Mucosa of rectum (tissue), 2 donors: Measurements from ENCODE around the gene C4orf36.

Experiments used
- H3K27ac ChIP-seq, 2 donors: one replicate each; pipeline ENCODE4 v1.7.0; 2013; ENCODE audit warnings: inconsistent platforms in 2 of 2, low read depth in 2 of 2, low read length in 2 of 2
- H3K27me3 ChIP-seq, 2 donors: one replicate each; pipeline ENCODE4 v1.7.0; 2013; ENCODE audit warnings: low read length in 2 of 2; ENCODE audit not compliant: control insufficient read depth in 2 of 2, insufficient read depth in 2 of 2
- H3K36me3 ChIP-seq, 2 donors: one replicate each; pipeline ENCODE4 v1.7.0; 2013; ENCODE audit warnings: low read length in 2 of 2; ENCODE audit not compliant: control insufficient read depth in 2 of 2, insufficient read depth in 2 of 2
- H3K4me1 ChIP-seq, 2 donors: one replicate each; pipeline ENCODE4 v1.7.0; 2013; ENCODE audit warnings: low read length in 2 of 2, mild to moderate bottlenecking in 1 of 2; ENCODE audit not compliant: control insufficient read depth in 2 of 2, insufficient read depth in 2 of 2
- H3K4me3 ChIP-seq, 2 donors: one replicate each; pipeline ENCODE4 v1.7.0; 2013; ENCODE audit warnings: low read length in 2 of 2
- H3K9ac ChIP-seq, 2 donors: one replicate each; pipeline ENCODE4 v1.7.0; 2013; ENCODE audit warnings: low read length in 2 of 2, low read depth in 1 of 2, mild to moderate bottlenecking in 1 of 2
- H3K9me3 ChIP-seq, 2 donors: one replicate each; pipeline ENCODE4 v1.7.0; 2013; ENCODE audit warnings: low read length in 2 of 2; ENCODE audit not compliant: control insufficient read depth in 2 of 2
- donor health status: healthy.
- donor health status: Normal muscosa, but diverticular disease.

C4orf36 gene, protein sequence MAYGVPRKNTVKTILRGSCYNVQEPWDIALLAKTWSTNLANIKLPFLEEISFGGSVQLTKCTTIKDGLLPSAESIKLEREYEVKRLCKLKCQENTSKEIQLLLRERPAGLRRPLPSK

DNA sequence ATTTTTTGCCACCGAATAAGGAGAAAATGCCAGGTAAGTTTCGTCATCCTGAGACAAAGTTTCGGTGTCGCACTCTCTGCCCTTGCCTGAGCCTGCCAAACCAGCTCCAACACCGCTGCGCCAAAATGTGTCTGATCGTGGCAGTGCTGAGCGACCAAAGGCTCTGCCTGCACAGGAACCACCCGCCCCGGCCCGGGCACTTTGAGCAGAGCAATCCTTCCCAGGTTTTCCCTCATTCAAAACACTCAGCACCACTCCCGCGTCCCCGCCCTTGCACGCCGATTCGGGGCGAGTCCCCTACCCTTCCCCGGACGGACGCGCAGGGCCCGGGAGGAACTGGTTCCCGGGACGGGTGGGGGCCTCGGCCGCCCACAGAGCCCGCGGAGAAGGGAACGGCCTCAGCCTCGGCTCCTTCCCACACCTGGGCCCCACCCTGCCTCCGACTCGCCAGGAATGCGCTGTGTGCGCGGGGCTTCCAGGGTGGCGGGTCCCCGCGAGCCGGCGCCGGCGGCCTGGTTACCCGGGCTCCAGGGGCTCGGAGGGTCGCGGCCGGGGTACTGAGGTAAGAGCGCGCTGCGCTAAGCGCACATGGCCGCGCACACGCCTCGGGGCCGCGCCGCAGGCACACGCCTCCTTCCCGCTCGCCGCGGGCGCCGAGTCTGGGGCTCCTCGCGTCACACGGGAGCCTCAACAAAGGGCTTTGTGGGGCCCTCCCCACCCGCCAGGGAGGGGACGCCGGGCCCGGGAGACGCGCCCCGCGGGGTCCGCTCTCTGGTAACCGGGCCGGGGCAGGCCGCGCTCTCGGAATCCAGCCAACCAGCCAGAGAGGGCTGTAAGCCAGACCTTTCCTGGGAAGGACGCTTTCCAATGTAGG is at the start of gene C4orf36:
Gene C4orf36, minus strand, starts transcription at position 661 of the 874 bp plus-strand sequence. CDS start 902 bp downstream, outside the sequence.
- H3K27me3 ChIP-seq, result no peaks in the 10 kb centered on the region
- no peaks in the 10 kb centered on the region for H3K36me3 ChIP-seq
- H3K4me3 ChIP-seq, result peak within 1 kb of the TSS; percentile 77 to 79
- H3K4me1 ChIP-seq, result peaks cover 7 to 9% of the 10 kb centered on the region in 2 donors
- no peaks in the 10 kb centered on the region for H3K9me3 ChIP-seq
- H3K27ac ChIP-seq, result no peak within 1 kb of the TSS
- peak within 1 kb of the TSS; percentile 41 to 60 for H3K9ac ChIP-seq

DNA sequence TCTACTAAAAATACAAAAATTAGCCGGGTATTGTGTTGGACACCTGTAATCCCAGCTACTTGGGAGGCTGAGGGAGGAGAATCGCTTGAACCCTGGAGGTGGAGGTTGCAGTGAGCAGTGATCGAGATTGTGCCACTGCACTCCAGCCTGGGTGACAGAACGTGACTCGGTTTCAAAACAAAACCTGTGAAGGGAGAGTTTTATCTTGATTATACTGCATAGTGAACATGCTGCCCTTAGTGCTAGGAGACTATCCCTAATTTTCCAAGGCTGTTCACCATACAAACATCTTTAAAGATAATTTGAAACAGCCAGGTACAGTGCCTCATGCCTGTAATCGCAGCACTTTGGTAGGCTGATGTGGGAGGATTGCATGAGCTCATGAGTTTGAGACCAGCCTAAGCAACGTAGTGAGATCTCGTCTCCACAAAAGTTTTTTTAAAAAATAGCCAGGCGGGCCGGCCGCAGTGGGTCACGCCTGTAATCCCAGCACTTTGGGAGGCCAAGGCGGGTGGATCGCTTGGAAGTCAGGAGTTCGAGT is 48.8 kb upstream of the C4orf36 start:
- no peaks in the 10 kb centered on the region for H3K27me3 ChIP-seq
- peaks cover 42% of the 10 kb centered on the region in 2 donors for H3K4me1 ChIP-seq
- no peaks in the 10 kb centered on the region for H3K9me3 ChIP-seq
- H3K9ac ChIP-seq, result no peak overlapping the region
- no peak overlapping the region for H3K4me3 ChIP-seq
- H3K27ac ChIP-seq, result no peak overlapping the region
- H3K36me3 ChIP-seq, result no peaks in the 10 kb centered on the region

DNA sequence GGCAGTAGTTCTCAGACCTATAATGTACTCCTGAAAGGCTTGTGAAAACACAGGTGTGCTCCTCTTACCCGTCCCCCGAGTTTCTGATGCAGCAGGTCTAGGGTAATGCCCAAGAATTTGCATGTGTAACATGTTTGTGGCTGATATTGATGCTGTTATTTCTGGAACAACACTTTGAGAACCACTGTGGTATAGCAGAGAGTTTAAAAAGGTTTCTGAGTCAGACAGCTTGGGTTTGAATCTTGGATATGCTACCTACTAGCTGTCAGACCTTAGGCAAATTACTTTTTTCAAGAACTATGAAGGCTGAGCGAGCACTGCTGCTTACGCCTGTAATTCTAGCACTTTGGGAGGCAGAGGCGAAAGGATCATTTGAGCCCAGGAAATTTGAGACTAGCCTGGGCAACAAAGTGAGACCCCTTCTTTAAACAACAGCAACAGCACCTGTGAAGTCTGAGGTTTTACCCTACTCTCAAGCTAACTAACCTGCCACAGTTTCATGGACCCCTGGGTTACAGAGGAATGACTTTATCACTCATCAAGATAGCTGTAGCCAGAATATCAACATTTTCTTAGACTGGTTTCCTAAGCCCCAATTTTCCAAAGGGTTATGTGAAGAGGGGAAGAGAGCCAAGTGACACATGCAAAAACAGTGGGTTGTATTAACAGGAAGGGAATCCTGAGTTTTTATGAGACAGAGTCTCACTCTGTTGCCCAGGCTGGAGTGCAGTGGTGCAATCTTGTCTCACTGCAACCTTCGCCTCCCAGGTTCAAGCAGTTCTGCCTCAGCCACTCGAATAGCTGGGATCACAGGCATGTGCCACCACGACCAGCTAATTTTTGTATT is 47.7 kb upstream of the C4orf36 start:
- Histone ChIP-seq H3K4me3 (peak overlapping the region in 1 of 2 donors; percentile 11), H3K36me3 (no peaks in the 10 kb centered on the region), H3K9ac (peak overlapping the region; percentile 9 to 32)

DNA sequence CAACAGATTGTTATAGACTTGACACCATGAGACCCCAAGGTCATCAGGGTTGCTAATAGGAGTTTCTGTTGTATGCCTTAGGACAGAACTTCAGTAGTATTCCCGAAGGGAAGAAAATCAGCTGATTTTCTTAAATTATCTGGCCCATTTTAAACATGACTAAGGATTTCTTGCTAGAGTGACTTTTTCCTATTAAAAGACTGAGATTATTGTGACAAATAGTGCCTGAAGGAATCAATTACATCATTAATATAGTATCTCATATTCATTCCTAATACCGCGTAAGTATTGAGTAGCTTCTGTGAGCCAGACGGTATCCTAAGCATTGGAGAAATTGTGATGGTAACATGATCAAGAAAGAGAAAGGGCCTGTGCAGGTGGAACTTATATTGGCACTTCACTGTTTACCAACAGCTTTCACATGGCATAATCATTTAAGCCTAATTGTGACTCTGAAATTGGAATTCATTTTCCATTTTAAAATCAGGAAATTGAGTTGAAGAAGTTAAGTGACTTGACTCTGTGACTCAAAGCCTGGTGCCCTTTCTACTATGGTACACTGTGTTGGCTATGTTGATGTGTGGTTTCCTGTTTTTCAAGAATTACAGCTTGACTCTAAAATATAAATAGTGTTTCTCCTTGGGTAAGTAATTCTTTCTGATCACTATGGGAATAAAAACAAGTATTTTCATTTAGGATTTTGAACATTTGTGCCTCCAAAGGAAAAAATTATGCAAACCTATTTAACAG is 46.7 kb upstream of the C4orf36 start:
- peak overlapping the region; percentile 66 to 98 for H3K27ac ChIP-seq
- peak overlapping the region; percentile 11 to 12 for H3K4me3 ChIP-seq
- H3K9ac ChIP-seq, result peak overlapping the region in 1 of 2 donors; percentile 1
- H3K9me3 ChIP-seq, result no peaks in the 10 kb centered on the region
- H3K27me3 ChIP-seq, result no peaks in the 10 kb centered on the region
- no peaks in the 10 kb centered on the region for H3K36me3 ChIP-seq
- peaks cover 42% of the 10 kb centered on the region in 2 donors for H3K4me1 ChIP-seq

More for the DNA sequence above, 47.7 kb upstream of the C4orf36 start:
- Histone ChIP-seq H3K4me1 (peaks cover 42% of the 10 kb centered on the region in 2 donors), H3K27me3 (no peaks in the 10 kb centered on the region), H3K27ac (peak overlapping the region; percentile 9 to 98), H3K9me3 (no peaks in the 10 kb centered on the region)

DNA sequence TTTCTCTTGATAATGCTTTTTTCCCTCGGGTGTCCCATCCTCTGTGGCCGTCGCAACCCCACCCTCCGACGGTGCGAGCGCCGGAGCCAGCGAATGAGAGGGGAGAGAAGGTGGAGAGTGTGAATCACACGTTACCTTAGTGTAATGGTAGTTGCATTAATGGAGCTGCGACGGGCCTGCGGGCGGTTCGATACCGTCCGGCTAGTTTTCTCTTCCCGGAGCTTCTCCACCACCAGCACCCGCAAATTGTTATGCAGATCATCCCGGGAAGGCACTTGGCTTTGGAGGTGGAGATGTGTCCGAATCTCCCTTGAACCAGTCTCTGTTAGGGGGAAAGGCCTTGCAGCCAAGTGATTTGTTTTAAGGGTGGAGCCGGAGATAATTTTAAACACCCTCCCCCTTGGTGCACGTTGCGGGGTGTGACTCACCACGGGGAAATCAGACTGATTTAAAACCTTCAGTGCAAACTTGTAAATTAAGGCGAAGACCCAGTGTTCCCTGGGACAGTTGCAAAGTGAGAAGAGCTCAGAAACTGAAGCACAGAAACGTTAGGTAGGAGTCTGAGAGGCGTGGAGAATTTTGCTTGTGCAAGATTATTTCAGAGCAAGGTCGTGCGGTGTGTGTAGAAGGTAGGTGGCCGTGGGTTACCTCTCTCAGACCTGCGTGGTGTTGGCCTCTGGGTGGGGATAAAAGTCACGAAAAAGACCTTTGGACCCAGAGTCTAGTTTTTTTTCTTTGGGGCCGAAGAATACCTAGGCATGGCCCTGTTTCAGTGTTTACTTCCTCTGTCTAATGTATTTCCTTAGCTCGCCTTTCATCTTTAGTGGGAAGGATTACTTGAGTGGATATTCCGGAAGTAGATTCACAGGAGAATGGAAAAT is 43.9 kb upstream of the C4orf36 start:
- Histone ChIP-seq H3K4me3 (peak overlapping the region; percentile 86 to 94), H3K27me3 (no peaks in the 10 kb centered on the region), H3K4me1 (peaks cover 26 to 33% of the 10 kb centered on the region in 2 donors), H3K9me3 (no peaks in the 10 kb centered on the region), H3K9ac (peak overlapping the region; percentile 93 to 95), H3K36me3 (peaks cover 1 to 4% of the 10 kb centered on the region in 2 donors), H3K27ac (peak overlapping the region; percentile 98)

DNA sequence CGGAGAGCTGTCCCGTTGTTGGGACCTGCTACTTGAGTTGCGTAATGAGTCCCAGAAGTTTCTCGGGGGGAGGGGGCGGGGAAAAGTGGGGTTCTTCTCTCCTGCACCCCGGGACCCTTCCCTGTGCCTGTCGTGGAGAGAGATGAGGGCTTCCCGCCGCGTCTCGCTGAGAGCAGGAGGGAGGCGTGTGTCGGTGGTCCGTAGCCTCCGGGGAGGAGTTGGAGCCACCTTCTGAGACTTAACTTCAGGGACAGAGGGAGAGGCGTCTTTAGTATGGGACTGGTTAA is 43.3 kb upstream of the C4orf36 start:
- peaks cover 7% of the 10 kb centered on the region in 2 donors for H3K36me3 ChIP-seq
- H3K27me3 ChIP-seq, result no peaks in the 10 kb centered on the region
- peak overlapping the region; percentile 98 for H3K27ac ChIP-seq
- H3K4me3 ChIP-seq, result peak overlapping the region; percentile 86 to 94
- H3K4me1 ChIP-seq, result peaks cover 26 to 33% of the 10 kb centered on the region in 2 donors
- no peaks in the 10 kb centered on the region for H3K9me3 ChIP-seq
- H3K9ac ChIP-seq, result peak overlapping the region; percentile 93 to 95

DNA sequence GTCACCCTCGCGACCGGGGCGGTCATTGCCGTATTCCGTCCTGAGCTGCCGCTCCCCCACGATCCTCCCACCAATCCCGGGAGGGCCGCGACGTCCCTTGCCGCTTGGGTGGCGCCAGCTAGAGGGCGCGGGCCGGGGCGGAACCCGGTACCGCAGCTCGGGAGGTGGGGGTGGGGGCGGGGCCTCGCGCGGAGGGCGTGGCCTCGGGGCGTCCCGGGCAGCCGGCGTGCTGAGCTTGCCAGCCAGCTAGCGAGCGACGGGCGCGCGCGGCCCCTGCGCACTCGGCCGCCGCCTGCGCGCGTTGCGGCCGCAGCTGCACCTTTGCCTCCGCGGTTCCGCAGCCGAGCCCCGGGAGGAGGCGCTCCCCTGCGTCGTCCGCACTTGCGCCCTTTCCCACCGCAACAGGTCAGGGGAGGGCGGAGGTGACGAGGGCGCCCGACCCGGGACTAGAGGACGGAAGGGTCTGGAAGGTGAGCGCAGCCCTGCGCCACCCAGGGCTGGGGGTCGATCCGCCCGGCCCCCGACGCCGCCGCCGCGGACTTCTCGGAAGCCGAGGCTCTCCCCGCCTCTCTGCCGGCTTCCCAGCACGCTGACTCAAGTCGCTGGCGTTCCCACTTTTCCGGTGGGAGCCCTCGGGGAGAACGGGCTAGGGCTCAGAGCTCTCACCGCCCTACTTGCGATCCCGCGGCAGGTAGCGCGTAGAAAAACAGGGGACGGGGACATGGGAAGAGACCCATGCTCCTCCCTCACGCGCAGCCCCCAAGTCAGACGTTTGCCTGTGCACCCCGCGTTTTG is 42.7 kb upstream of the C4orf36 start, which contains the start of gene AFF1:
Gene AFF1, plus strand, starts transcription at position 241 of the 795 bp plus-strand sequence. CDS start 13,523 bp downstream, outside the sequence.
- Histone ChIP-seq H3K36me3 (peaks cover 7 to 8% of the 10 kb centered on the region in 2 donors), H3K4me1 (peaks cover 22 to 33% of the 10 kb centered on the region in 2 donors)

DNA sequence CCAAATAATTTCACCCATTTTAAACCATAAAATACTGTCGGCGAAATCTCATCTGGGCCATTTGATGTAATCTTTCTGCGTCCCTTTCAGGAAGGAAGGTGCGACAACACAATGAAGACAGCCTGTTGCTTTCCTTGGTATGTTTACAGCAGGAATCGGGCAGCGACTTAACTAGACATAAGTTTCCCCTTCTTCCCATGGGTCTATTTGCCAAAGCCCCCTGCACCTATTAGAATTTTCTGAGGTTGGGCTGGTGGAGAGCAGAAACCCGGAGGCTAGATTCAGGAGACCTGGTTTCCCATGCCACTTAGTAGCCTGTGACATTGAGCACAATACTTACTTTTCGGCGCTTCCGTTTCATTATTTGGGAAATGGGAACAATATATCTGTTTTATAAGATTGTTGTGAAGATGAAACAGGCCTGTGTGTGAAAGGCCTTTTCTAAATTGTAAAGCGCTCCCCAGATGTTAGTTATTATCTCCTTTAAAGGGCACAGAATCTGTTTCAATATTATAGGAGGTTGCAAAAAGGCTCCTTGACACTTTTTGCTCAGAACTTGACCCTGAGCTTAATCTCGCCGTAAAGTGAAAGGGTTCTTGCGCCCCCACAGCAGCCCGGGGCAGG is 42.0 kb upstream of the C4orf36 start:
- no peaks in the 10 kb centered on the region for H3K27me3 ChIP-seq
- H3K4me1 ChIP-seq, result peaks cover 17 to 26% of the 10 kb centered on the region in 2 donors
- no peaks in the 10 kb centered on the region for H3K9me3 ChIP-seq
- peaks cover 8 to 11% of the 10 kb centered on the region in 2 donors for H3K36me3 ChIP-seq
- H3K4me3 ChIP-seq, result peak overlapping the region; percentile 76 to 94
- H3K27ac ChIP-seq, result peak overlapping the region; percentile 98
- H3K9ac ChIP-seq, result peak overlapping the region; percentile 90 to 93

More for the DNA sequence above, 42.7 kb upstream of the C4orf36 start, which contains the start of gene AFF1:
- H3K27me3 ChIP-seq, result no peaks in the 10 kb centered on the region
- H3K9ac ChIP-seq, result peak within 1 kb of the TSS; percentile 93 to 95
- peak within 1 kb of the TSS; percentile 98 for H3K27ac ChIP-seq
- H3K9me3 ChIP-seq, result no peaks in the 10 kb centered on the region
- H3K4me3 ChIP-seq, result peak within 1 kb of the TSS; percentile 86 to 94
